ENCODE data around the gene MLLT6. TPM values are rescaled to one million over a fixed set of nuclear protein-coding genes. Genes with fewer than 3 reads are reported as not detected.

The MLLT6 gene
- total RNA-seq, 1 experiment from 2014 or later = 48.0 TPM

- TF ChIP-seq, protein P1, sequence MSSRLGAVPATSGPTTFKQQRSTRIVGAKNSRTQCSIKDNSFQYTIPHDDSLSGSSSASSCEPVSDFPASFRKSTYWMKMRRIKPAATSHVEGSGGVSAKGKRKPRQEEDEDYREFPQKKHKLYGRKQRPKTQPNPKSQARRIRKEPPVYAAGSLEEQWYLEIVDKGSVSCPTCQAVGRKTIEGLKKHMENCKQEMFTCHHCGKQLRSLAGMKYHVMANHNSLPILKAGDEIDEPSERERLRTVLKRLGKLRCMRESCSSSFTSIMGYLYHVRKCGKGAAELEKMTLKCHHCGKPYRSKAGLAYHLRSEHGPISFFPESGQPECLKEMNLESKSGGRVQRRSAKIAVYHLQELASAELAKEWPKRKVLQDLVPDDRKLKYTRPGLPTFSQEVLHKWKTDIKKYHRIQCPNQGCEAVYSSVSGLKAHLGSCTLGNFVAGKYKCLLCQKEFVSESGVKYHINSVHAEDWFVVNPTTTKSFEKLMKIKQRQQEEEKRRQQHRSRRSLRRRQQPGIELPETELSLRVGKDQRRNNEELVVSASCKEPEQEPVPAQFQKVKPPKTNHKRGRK (CRISPR knock-in tag; IDR thresholded peaks at IDR 0.05; ENCODE audit: borderline replicate concordance) = no peak
- TF ChIP-seq GRHL2 (CRISPR knock-in tag; IDR thresholded peaks at IDR 0.05; ENCODE audit: insufficient replicate concordance, severe bottlenecking) = no peak
- TF ChIP-seq CTCF (IDR thresholded peaks at IDR 0.05) = no peak
- TF ChIP-seq FOXJ3 (CRISPR knock-in tag; IDR thresholded peaks at IDR 0.05; ENCODE audit: borderline replicate concordance) = no peak
- TF ChIP-seq CREM (CRISPR knock-in tag; IDR thresholded peaks at IDR 0.05) = no peak
- TF ChIP-seq ATF1 (CRISPR knock-in tag; IDR thresholded peaks at IDR 0.05) = peak; percentile 87; the same call in 1 of the 2 replicates
- TF ChIP-seq ZBTB21 (CRISPR knock-in tag; IDR thresholded peaks at IDR 0.05; ENCODE audit: borderline replicate concordance) = peak; percentile 72
- TF ChIP-seq, protein P2, sequence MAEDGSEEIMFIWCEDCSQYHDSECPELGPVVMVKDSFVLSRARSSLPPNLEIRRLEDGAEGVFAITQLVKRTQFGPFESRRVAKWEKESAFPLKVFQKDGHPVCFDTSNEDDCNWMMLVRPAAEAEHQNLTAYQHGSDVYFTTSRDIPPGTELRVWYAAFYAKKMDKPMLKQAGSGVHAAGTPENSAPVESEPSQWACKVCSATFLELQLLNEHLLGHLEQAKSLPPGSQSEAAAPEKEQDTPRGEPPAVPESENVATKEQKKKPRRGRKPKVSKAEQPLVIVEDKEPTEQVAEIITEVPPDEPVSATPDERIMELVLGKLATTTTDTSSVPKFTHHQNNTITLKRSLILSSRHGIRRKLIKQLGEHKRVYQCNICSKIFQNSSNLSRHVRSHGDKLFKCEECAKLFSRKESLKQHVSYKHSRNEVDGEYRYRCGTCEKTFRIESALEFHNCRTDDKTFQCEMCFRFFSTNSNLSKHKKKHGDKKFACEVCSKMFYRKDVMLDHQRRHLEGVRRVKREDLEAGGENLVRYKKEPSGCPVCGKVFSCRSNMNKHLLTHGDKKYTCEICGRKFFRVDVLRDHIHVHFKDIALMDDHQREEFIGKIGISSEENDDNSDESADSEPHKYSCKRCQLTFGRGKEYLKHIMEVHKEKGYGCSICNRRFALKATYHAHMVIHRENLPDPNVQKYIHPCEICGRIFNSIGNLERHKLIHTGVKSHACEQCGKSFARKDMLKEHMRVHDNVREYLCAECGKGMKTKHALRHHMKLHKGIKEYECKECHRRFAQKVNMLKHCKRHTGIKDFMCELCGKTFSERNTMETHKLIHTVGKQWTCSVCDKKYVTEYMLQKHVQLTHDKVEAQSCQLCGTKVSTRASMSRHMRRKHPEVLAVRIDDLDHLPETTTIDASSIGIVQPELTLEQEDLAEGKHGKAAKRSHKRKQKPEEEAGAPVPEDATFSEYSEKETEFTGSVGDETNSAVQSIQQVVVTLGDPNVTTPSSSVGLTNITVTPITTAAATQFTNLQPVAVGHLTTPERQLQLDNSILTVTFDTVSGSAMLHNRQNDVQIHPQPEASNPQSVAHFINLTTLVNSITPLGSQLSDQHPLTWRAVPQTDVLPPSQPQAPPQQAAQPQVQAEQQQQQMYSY (CRISPR knock-in tag; IDR thresholded peaks at IDR 0.05) = peak; percentile 78
- TF ChIP-seq NR2C2 (CRISPR knock-in tag; IDR thresholded peaks at IDR 0.05) = no peak
- peak; percentile 54; the same call in 1 of the 2 replicates for TF ChIP-seq FOXP1 (CRISPR knock-in tag; IDR thresholded peaks at IDR 0.05; ENCODE audit: borderline replicate concordance)
- no peak for TF ChIP-seq MXD4 (CRISPR knock-in tag; IDR thresholded peaks at IDR 0.05; ENCODE audit: borderline replicate concordance)
- TF ChIP-seq AR (CRISPR knock-in tag; IDR thresholded peaks at IDR 0.05) = no peak
- no peak for TF ChIP-seq PRRX2 (CRISPR knock-in tag; IDR thresholded peaks at IDR 0.05)
- no peak for TF ChIP-seq ATF3 (CRISPR knock-in tag; conservative IDR thresholded peaks at IDR 0.05)
- no peak for TF ChIP-seq ZMAT4 (CRISPR knock-in tag; IDR thresholded peaks at IDR 0.05)
- TF ChIP-seq RELA (CRISPR knock-in tag; IDR thresholded peaks at IDR 0.05; ENCODE audit: borderline replicate concordance) = no peak
Observed at GRCh38 chr17:38749223-38750043, 44.4 kb downstream of the MLLT6 start (continued).
